Testis (tissue), 2 donors: ENCODE results near the gene C3AR1.

ENCODE experiments used
- CTCF ChIP-seq, 3 experiments: fragments of 450-650 bp in 2 of 3; fragments of 200-600 bp in 1 of 3; sonication (generic) in 1 of 3; IDR thresholded peaks; one replicate each; pipeline ENCODE4 v1.5.1; 2016 to 2019; ENCODE audit warnings: antibody characterized with exemption in 3 of 3, mild to moderate bottlenecking in 2 of 3, moderate library complexity in 1 of 3
- POLR2A ChIP-seq: fragments of 450-650 bp; IDR thresholded peaks from one replicate; pipeline ENCODE4 v1.6.1; 2017; ENCODE audit warnings: antibody characterized with exemption, mild to moderate bottlenecking, moderate library complexity

DNA sequence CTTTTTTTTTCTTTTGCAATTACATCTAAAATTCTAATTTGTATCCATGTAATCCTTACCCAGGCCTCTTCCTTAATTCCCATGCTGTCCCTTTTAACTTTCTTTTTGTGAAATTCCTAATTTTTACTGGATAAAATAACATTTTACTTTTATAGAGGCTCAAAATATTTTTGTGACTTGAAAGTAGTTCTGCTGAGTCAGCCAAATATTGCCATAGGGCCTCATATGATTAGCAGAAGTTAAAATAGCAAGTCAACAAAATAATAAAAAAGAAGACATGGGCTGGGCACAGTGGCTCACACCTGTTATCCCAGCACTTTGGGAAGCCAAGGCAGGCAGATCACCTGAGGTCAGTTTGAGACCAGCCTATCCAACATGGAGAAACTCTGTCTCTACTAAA lies 2.0 kb downstream of the C3AR1 start:
- TF ChIP-seq POLR2A (no peak), CTCF (IDR thresholded peaks at IDR 0.05) (no peak)
